Endodermal cell (in vitro differentiated cells): ENCODE measurements around the gene MPC1. TPM values are rescaled to one million over a fixed set of nuclear protein-coding genes. Genes with fewer than 3 reads are reported as not detected.

Source experiments
- DNase-seq: peaks from one replicate; pipeline ENCODE4 v3.0.0-alpha.2; 2017
- H3K27ac ChIP-seq: 2 replicates; pipeline ENCODE4 v1.5.1; 2013; ENCODE audit warnings: mild to moderate bottlenecking, low read depth, low read length, moderate library complexity
- H3K27me3 ChIP-seq: 2 replicates; pipeline ENCODE4 v1.6.1; 2013; ENCODE audit warnings: mild to moderate bottlenecking, low read length, moderate library complexity; ENCODE audit not compliant: insufficient read depth, control insufficient read depth, poor library complexity, severe bottlenecking
- H3K36me3 ChIP-seq: 2 replicates; pipeline ENCODE4 v1.7.0; 2013; ENCODE audit warnings: mild to moderate bottlenecking, low read length, moderate library complexity; ENCODE audit not compliant: control insufficient read depth, insufficient read depth
- H3K4me1 ChIP-seq: one replicate; pipeline ENCODE4 v1.7.0; 2013; ENCODE audit warnings: low read length; ENCODE audit not compliant: control insufficient read depth, insufficient read depth
- H3K4me3 ChIP-seq: 2 replicates; pipeline ENCODE4 v1.5.1; 2013; ENCODE audit warnings: mild to moderate bottlenecking, low read length, moderate library complexity
- H3K9ac ChIP-seq: 2 replicates; pipeline ENCODE4 v1.6.1; 2013; ENCODE audit warnings: mild to moderate bottlenecking, low read length, moderate library complexity; ENCODE audit not compliant: poor library complexity, severe bottlenecking; ENCODE audit errors: extremely low read depth
- H3K9me3 ChIP-seq: 2 replicates; pipeline ENCODE4 v1.6.1; 2013; ENCODE audit warnings: mild to moderate bottlenecking, low read length, moderate library complexity; ENCODE audit not compliant: control insufficient read depth
- H3K27ac Mint-ChIP-seq: 2 replicates; pipeline ENCODE4 v1.8.0; 2020; ENCODE audit warnings: mixed read lengths
- H3K27me3 Mint-ChIP-seq: 2 replicates; pipeline ENCODE4 v1.8.0; 2021; ENCODE audit warnings: mild to moderate bottlenecking, mixed read lengths; ENCODE audit not compliant: insufficient read depth
- H3K36me3 Mint-ChIP-seq: 2 replicates; pipeline ENCODE4 v1.8.0; 2020; ENCODE audit warnings: low read depth, mixed read lengths
- H3K4me1 Mint-ChIP-seq: 2 replicates; pipeline ENCODE4 v1.8.0; 2020; ENCODE audit warnings: mixed read lengths
- H3K4me3 Mint-ChIP-seq: 2 replicates; pipeline ENCODE4 v1.8.0; 2020; ENCODE audit warnings: mild to moderate bottlenecking, moderate library complexity, mixed read lengths
- H3K9me3 Mint-ChIP-seq: 2 replicates; pipeline ENCODE4 v1.8.0; 2020; ENCODE audit warnings: mild to moderate bottlenecking, mixed read lengths
- CTCF ChIP-seq: fragments of 200-600 bp; sonication (generic); conservative IDR thresholded peaks from 2 replicates; pipeline ENCODE4 v1.5.0; 2021; ENCODE audit warnings: antibody characterized with exemption, mild to moderate bottlenecking
- WGBS, 2 experiments: methylation state at CpG; one replicate each; pipeline versions ENCODE4 v1.1.5 to v1.1.7; 2013; ENCODE audit warnings: missing lambda C conversion rate in 2 of 2, mixed read lengths in 1 of 2; ENCODE audit not compliant: insufficient coverage in 1 of 2, insufficient read length in 1 of 2; 5-methylcytosine and 5-hydroxymethylcytosine counted together
- total RNA-seq, 2 donors: library from RNA; stranded (reverse); fragmentation: NEBNext Ultra II Directional in 1 of 2; extraction: Animal tissue kit (Norgen Biotek cat#: 25700) in 1 of 2; gene quantifications; 2 replicates in 1 of 2; 3 replicates in 1 of 2; pipeline ENCODE4 v1.2.1, GENCODE V29; 2021

Gene MPC1
- total RNA-seq, 2 donors from 2014 or later, result 8.2 to 8.7 TPM

GRCh38 chr6:166354965-166355364, 27.8 kb downstream of the MPC1 start:
- H3K27ac Mint-ChIP-seq, result no peak overlapping the region
- H3K9me3 Mint-ChIP-seq, result peaks cover 11% of the 10 kb centered on the region
- Histone ChIP-seq H3K9me3 (peaks cover 15% of the 10 kb centered on the region), H3K9ac (no peak overlapping the region), H3K4me1 (no peaks in the 10 kb centered on the region), H3K36me3 (no peaks in the 10 kb centered on the region), H3K27ac (no peak overlapping the region), H3K27me3 (no peaks in the 10 kb centered on the region), H3K4me3 (no peak overlapping the region)
- TF ChIP-seq CTCF, result no peak
- no peak for DNase-seq
- WGBS, 2 experiments, result 100% methylated on average over 4 of the region's 4 CpGs; no CpG with 5 or more reads in 1 of the 2 experiments
- H3K4me3 Mint-ChIP-seq, result no peak overlapping the region
- peaks cover 2% of the 10 kb centered on the region for H3K27me3 Mint-ChIP-seq
- H3K36me3 Mint-ChIP-seq, result no peaks in the 10 kb centered on the region
- H3K4me1 Mint-ChIP-seq, result peaks cover 8% of the 10 kb centered on the region

- Mint-ChIP-seq H3K27me3 (peaks cover 2% of the 10 kb centered on the region), H3K27ac (no peak overlapping the region), H3K4me1 (peaks cover 8% of the 10 kb centered on the region), H3K9me3 (peaks cover 17% of the 10 kb centered on the region), H3K36me3 (no peaks in the 10 kb centered on the region), H3K4me3 (no peak overlapping the region)
- Histone ChIP-seq H3K4me3 (no peak overlapping the region), H3K4me1 (no peaks in the 10 kb centered on the region), H3K9me3 (peaks cover 15% of the 10 kb centered on the region), H3K27ac (no peak overlapping the region), H3K27me3 (no peaks in the 10 kb centered on the region), H3K9ac (no peak overlapping the region), H3K36me3 (no peaks in the 10 kb centered on the region)
- WGBS, 2 experiments, result 91 to 94% methylated on average over 3 to 4 of the region's 4 CpGs
- TF ChIP-seq CTCF, result no peak
- DNase-seq, result no peak
Observed at GRCh38 chr6:166354143-166354542, 28.6 kb downstream of the MPC1 start.

GRCh38 chr6:166353507-166353906, 29.2 kb downstream of the MPC1 start:
- Histone ChIP-seq H3K4me3 (no peak overlapping the region), H3K27ac (peak overlapping the region; percentile 22), H3K9me3 (peaks cover 15% of the 10 kb centered on the region), H3K36me3 (no peaks in the 10 kb centered on the region), H3K27me3 (no peaks in the 10 kb centered on the region), H3K9ac (no peak overlapping the region), H3K4me1 (no peaks in the 10 kb centered on the region)
- DNase-seq, result no peak
- Mint-ChIP-seq H3K4me1 (peaks cover 8% of the 10 kb centered on the region), H3K27ac (no peak overlapping the region), H3K27me3 (peaks cover 2% of the 10 kb centered on the region), H3K9me3 (peaks cover 20% of the 10 kb centered on the region), H3K4me3 (no peak overlapping the region), H3K36me3 (no peaks in the 10 kb centered on the region)
- TF ChIP-seq CTCF, result no peak
- 86 to 100% methylated on average over 1 of the region's 1 CpG for WGBS, 2 experiments
